BE2C (cell line): ENCODE results near the gene ZNF223.

Experiments
- DNase-seq: peaks from one replicate; pipeline ENCODE4 v3.0.0-alpha.2; 2020
- H3K27me3 ChIP-seq: fragments of 250-450 bp; sonication (Bioruptor Pico); 2 replicates; pipeline ENCODE4 v1.5.1; 2020; ENCODE audit warnings: mild to moderate bottlenecking
- H3K36me3 ChIP-seq: fragments of 250-450 bp; sonication (Bioruptor Pico); 2 replicates; pipeline ENCODE4 v1.5.1; 2020; ENCODE audit warnings: mild to moderate bottlenecking
- H3K4me1 ChIP-seq: fragments of 250-450 bp; sonication (Bioruptor Pico); 2 replicates; pipeline ENCODE4 v1.5.1; 2020
- H3K4me3 ChIP-seq: 2 replicates; pipeline ENCODE4 v1.5.1; 2011; ENCODE audit warnings: low read depth, low read length
- H3K9me3 ChIP-seq: fragments of 250-450 bp; sonication (Bioruptor Pico); 2 replicates; pipeline ENCODE4 v1.5.1; 2020
- CTCF ChIP-seq: IDR thresholded peaks from 2 replicates; pipeline ENCODE4 v1.5.1; 2012; ENCODE audit warnings: mild to moderate bottlenecking, low read depth, low read length

Gene ZNF223

GRCh38 chr19:44061038-44061437 is 9.2 kb downstream of the ZNF223 start:
- no peaks in the 10 kb centered on the region for H3K4me1 ChIP-seq
- peaks cover 7% of the 10 kb centered on the region for H3K36me3 ChIP-seq
- no peak for DNase-seq
- H3K4me3 ChIP-seq, result no peak overlapping the region
- H3K27me3 ChIP-seq, result no peaks in the 10 kb centered on the region
- no peak for TF ChIP-seq CTCF
- H3K9me3 ChIP-seq, result no peaks in the 10 kb centered on the region

GRCh38 chr19:44066305-44066704 is 14.5 kb downstream of the ZNF223 start:
- H3K27me3 ChIP-seq, result no peaks in the 10 kb centered on the region
- H3K9me3 ChIP-seq, result no peaks in the 10 kb centered on the region; the same call in 1 of the 2 replicates
- no peak for TF ChIP-seq CTCF
- H3K4me1 ChIP-seq, result no peaks in the 10 kb centered on the region
- no peak for DNase-seq
- H3K36me3 ChIP-seq, result peaks cover 16% of the 10 kb centered on the region
- no peak overlapping the region for H3K4me3 ChIP-seq

GRCh38 chr19:44069415-44069814 is 17.6 kb downstream of the ZNF223 start:
- no peak for DNase-seq
- Histone ChIP-seq H3K9me3 (no peaks in the 10 kb centered on the region; the same call in 1 of the 2 replicates), H3K4me3 (no peak overlapping the region), H3K4me1 (no peaks in the 10 kb centered on the region), H3K36me3 (peaks cover 16% of the 10 kb centered on the region), H3K27me3 (no peaks in the 10 kb centered on the region)
- TF ChIP-seq CTCF, result no peak

GRCh38 chr19:44071824-44072542 is 20.1 kb downstream of the ZNF223 start, which contains the start of gene ZNF284:
ZNF284 (plus strand) TSS chr19:44072159; CDS start chr19:44076390, 4,231 bp downstream.
- Histone ChIP-seq H3K36me3 (0 out of 2 replicates have a peak, but pooled peaks cover 3% of the 10 kb centered on the region), H3K4me3 (peak within 1 kb of the TSS; percentile 85), H3K9me3 (no peaks in the 10 kb centered on the region; the same call in 1 of the 2 replicates), H3K27me3 (no peaks in the 10 kb centered on the region), H3K4me1 (no peaks in the 10 kb centered on the region)
- peak; percentile 87 for DNase-seq
- TF ChIP-seq CTCF, result no peak

- H3K4me3 ChIP-seq, result peak overlapping the region; percentile 85
- H3K36me3 ChIP-seq, result no peaks in the 10 kb centered on the region; the same call in 1 of the 2 replicates
Observed at GRCh38 chr19:44072543-44073401, 20.9 kb downstream of the ZNF223 start.

More at GRCh38 chr19:44072543-44073401, 20.9 kb downstream of the ZNF223 start:
- H3K27me3 ChIP-seq, result no peaks in the 10 kb centered on the region
- no peak for DNase-seq
- no peak for TF ChIP-seq CTCF
- H3K4me1 ChIP-seq, result no peaks in the 10 kb centered on the region
- H3K9me3 ChIP-seq, result no peaks in the 10 kb centered on the region; the same call in 1 of the 2 replicates
